ENCODE results near the gene FRRS1L. TPM values are rescaled to one million over a fixed set of nuclear protein-coding genes. Genes with fewer than 3 reads are reported as not detected.

FRRS1L gene
- total RNA-seq, 1 donor from 2014 or later, result 6.7 TPM

DNA sequence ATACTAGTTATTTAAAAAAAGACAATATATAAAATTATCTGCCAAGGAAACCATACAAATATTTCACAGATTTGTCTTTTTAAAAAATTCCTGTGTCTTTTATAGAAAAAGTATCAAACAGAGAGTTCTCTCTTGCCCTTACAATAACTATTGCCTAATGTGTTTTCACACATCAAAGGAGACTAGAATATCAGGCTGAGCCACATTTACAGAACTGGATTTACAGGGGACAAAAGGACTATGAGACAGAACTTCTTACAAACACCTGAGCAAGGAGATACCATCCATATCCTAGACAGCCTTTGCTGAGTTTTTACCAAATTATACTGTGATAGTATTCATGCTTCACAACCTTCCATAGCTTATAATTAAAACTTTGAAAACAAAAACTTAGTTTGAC, 81.5 kb downstream of the FRRS1L start:
- H3K27me3 Mint-ChIP-seq (ENCODE audit: unreplicated experiment), result no peaks in the 10 kb centered on the region
- peaks cover 5% of the 10 kb centered on the region for H3K4me1 Mint-ChIP-seq (ENCODE audit: unreplicated experiment)
- no peak for DNase-seq (ENCODE audit: extremely low spot score, unreplicated experiment)
- H3K27ac Mint-ChIP-seq (ENCODE audit: unreplicated experiment), result no peak overlapping the region
- TF ChIP-seq, protein P1, sequence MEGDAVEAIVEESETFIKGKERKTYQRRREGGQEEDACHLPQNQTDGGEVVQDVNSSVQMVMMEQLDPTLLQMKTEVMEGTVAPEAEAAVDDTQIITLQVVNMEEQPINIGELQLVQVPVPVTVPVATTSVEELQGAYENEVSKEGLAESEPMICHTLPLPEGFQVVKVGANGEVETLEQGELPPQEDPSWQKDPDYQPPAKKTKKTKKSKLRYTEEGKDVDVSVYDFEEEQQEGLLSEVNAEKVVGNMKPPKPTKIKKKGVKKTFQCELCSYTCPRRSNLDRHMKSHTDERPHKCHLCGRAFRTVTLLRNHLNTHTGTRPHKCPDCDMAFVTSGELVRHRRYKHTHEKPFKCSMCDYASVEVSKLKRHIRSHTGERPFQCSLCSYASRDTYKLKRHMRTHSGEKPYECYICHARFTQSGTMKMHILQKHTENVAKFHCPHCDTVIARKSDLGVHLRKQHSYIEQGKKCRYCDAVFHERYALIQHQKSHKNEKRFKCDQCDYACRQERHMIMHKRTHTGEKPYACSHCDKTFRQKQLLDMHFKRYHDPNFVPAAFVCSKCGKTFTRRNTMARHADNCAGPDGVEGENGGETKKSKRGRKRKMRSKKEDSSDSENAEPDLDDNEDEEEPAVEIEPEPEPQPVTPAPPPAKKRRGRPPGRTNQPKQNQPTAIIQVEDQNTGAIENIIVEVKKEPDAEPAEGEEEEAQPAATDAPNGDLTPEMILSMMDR (IDR thresholded peaks at IDR 0.05), result no peak
- H3K4me3 Mint-ChIP-seq (ENCODE audit: unreplicated experiment), result no peak overlapping the region
- no peaks in the 10 kb centered on the region for H3K9me3 Mint-ChIP-seq (ENCODE audit: unreplicated experiment)
- peaks cover 58% of the 10 kb centered on the region for H3K36me3 Mint-ChIP-seq (ENCODE audit: unreplicated experiment)

DNA sequence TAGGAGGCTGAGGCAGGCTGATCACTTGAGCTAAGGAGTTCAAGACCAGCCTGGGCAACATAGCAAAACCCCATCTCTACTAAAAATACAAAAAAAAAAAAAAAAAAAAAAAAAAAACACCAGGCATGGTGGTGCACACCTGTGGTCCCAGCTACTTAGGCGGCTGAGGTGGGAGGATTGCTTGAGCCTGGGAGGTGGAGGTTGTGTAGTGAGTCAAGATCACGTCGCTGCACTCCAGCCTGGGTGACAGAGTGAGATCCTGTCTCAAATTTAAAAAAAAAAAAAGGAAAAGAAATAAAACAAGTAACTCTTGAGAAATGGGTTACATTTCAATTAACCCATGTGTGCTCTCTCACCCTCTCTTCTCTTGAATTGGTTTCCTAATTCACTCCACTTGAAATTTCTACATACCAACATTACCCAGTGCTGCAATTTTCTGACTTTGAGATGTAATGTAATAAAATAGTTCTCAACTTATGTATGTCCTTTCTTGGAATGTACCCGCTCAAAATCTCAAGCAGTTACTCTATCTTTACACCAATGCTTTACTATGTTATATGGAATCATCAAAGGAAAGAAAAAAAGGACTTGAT, 83.1 kb downstream of the FRRS1L start:
- Mint-ChIP-seq H3K27me3 (ENCODE audit: unreplicated experiment) (no peaks in the 10 kb centered on the region), H3K4me1 (ENCODE audit: unreplicated experiment) (peaks cover 5% of the 10 kb centered on the region), H3K27ac (ENCODE audit: unreplicated experiment) (no peak overlapping the region), H3K4me3 (ENCODE audit: unreplicated experiment) (no peak overlapping the region), H3K36me3 (ENCODE audit: unreplicated experiment) (peaks cover 60% of the 10 kb centered on the region), H3K9me3 (ENCODE audit: unreplicated experiment) (no peaks in the 10 kb centered on the region)
- no peak for DNase-seq (ENCODE audit: extremely low spot score, unreplicated experiment)
- TF ChIP-seq, protein P1 (IDR thresholded peaks at IDR 0.05), result no peak

DNA sequence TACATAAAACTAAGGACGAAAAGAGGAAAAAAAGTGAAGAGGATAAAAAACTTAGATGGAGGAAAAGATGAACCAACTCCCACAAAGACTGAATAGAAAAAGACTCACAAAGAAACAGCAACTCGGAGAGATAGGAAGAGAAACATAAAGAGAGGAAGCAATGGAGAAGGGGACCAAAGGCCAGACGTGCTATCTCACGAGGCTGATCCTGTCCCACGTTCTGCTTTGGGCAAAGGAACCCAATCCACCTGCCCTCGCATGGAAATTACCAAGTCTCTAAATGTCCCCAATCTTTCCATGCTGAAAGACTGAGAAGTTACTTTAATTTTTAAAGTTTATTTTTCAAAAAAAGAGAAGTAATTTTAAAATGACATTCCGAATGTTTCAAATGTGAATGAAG, 83.9 kb downstream of the FRRS1L start:
- peaks cover 3% of the 10 kb centered on the region for H3K4me1 Mint-ChIP-seq (ENCODE audit: unreplicated experiment)
- H3K36me3 Mint-ChIP-seq (ENCODE audit: unreplicated experiment), result peaks cover 62% of the 10 kb centered on the region
- no peak overlapping the region for H3K4me3 Mint-ChIP-seq (ENCODE audit: unreplicated experiment)
- H3K27me3 Mint-ChIP-seq (ENCODE audit: unreplicated experiment), result no peaks in the 10 kb centered on the region
- TF ChIP-seq, protein P1 (IDR thresholded peaks at IDR 0.05), result no peak
- DNase-seq (ENCODE audit: extremely low spot score, unreplicated experiment), result no peak
- no peaks in the 10 kb centered on the region for H3K9me3 Mint-ChIP-seq (ENCODE audit: unreplicated experiment)
- H3K27ac Mint-ChIP-seq (ENCODE audit: unreplicated experiment), result no peak overlapping the region

DNA sequence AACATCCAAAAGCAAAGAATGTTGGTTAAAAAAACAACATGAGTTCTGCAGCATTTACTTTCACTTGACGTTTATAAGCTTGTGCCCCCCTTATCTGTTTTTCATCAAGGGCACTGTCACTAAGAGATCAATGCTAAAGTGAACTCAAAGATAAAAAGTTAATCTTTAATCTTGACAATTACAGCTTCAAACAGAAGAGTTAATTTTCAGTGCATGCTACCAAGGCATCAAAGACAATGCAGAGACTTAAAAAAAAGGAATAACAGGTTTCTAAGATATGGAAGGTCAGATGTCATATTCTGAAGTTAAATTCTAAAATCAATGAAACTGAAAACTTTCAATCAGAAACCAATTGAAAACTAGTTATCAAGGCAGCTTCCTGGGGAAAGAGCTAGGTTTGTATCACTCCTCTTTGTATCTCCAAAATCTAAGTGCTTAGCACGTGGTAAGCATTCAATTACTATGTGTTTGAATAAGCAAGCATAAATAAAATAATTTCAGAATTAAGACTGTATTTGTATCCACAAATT, 84.9 kb downstream of the FRRS1L start:
- TF ChIP-seq, protein P1 (IDR thresholded peaks at IDR 0.05), result no peak
- Mint-ChIP-seq H3K4me1 (ENCODE audit: unreplicated experiment) (peaks cover 2% of the 10 kb centered on the region), H3K27ac (ENCODE audit: unreplicated experiment) (no peak overlapping the region), H3K27me3 (ENCODE audit: unreplicated experiment) (no peaks in the 10 kb centered on the region), H3K9me3 (ENCODE audit: unreplicated experiment) (no peaks in the 10 kb centered on the region), H3K4me3 (ENCODE audit: unreplicated experiment) (no peak overlapping the region), H3K36me3 (ENCODE audit: unreplicated experiment) (peaks cover 60% of the 10 kb centered on the region)
- DNase-seq (ENCODE audit: extremely low spot score, unreplicated experiment), result no peak

Other genes with a start within 250 kb of the FRRS1L start
- 25.7 and 26.1 TPM in 2 replicates for gene ELP1, start 233.1 kb downstream of the FRRS1L start, total RNA-seq
- 8.8 and 9.0 TPM in 2 replicates for gene ABITRAM, start 232.8 kb downstream of the FRRS1L start, total RNA-seq
- 46.3 and 55.4 TPM in 2 replicates for gene CTNNAL1, start 153.8 kb downstream of the FRRS1L start, total RNA-seq
- gene TMEM245, start 47.3 kb downstream of the FRRS1L start, total RNA-seq, result 40.0 and 41.0 TPM in 2 replicates
- gene EPB41L4B, start 153.8 kb upstream of the FRRS1L start, total RNA-seq, result 17.3 and 19.3 TPM in 2 replicates